ENCODE data around the gene PAN3.
"Not testable (repeated sequence)": the region's sequence is repeated elsewhere in the genome, so short reads cannot be mapped to it uniquely, and the experiment has no call there.

Gene PAN3, protein sequence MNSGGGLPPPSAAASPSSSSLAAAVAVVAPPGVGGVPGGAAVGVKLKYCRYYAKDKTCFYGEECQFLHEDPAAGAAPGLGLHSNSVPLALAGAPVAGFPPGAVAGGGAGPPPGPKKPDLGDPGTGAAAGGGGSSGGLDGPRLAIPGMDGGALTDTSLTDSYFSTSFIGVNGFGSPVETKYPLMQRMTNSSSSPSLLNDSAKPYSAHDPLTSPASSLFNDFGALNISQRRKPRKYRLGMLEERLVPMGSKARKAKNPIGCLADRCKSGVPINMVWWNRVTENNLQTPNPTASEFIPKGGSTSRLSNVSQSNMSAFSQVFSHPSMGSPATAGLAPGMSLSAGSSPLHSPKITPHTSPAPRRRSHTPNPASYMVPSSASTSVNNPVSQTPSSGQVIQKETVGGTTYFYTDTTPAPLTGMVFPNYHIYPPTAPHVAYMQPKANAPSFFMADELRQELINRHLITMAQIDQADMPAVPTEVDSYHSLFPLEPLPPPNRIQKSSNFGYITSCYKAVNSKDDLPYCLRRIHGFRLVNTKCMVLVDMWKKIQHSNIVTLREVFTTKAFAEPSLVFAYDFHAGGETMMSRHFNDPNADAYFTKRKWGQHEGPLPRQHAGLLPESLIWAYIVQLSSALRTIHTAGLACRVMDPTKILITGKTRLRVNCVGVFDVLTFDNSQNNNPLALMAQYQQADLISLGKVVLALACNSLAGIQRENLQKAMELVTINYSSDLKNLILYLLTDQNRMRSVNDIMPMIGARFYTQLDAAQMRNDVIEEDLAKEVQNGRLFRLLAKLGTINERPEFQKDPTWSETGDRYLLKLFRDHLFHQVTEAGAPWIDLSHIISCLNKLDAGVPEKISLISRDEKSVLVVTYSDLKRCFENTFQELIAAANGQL

GRCh38 chr13:28138012-28138755, at the start of gene PAN3:
Gene PAN3, plus strand, starts transcription at chr13:28138545. Its CDS starts 113 bp downstream, at chr13:28138658.
- FAIRE-seq: no peak
- DNase-seq (ENCODE audit: insufficient read length, low spot score): peak; percentile 72

DNA sequence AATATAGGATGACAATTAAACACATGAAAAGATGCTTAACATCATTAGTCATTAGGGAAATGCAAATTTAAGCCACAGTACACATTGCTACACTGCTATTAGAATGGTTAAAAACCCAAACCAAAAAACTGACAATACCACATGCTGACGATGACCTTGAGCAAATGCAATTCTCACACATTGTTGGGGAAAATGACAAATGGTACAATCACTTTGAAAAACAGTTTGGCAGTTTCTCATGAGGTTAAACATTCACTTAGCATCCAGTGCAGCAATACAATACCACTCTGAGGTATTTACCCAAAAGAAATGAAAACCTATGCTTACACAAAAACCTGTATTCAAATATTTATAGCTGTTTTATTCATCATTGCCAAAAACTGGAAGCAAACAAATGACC, 49.3 kb upstream of the PAN3 start:
- DNase-seq (ENCODE audit: insufficient read length, low spot score) (no peak), FAIRE-seq (no peak)

- DNase-seq (ENCODE audit: insufficient read length, low spot score): no peak
- no peak for FAIRE-seq
Measured at GRCh38 chr13:28092431-28092830, 45.9 kb upstream of the PAN3 start.

- no peak for FAIRE-seq
- DNase-seq (ENCODE audit: insufficient read length, low spot score): no peak
Measured at GRCh38 chr13:28093881-28094280, 44.5 kb upstream of the PAN3 start.

- no peak for DNase-seq (ENCODE audit: insufficient read length, low spot score)
- no peak for FAIRE-seq
Measured at GRCh38 chr13:28094306-28094705, 44.0 kb upstream of the PAN3 start.

DNA sequence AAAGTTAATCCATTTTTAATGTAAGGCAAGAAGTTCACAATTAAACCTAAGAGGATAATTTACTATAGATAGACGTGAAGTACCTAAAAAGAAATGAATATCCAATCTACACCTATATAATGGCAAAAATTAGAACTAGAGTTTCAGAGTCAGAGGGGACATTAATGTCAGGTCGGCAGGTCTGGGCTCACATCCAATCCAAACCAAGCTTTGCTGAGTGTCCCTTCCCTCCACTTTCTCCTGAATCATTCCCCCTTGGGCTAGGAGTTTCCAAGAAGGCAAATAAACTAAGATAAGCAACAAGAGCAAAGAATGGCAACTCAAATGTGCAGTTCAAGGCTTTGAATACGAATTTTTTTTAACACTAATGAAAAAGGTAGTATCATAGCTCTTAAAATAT, 40.8 kb upstream of the PAN3 start:
- FAIRE-seq: no peak
- DNase-seq (ENCODE audit: insufficient read length, low spot score): no peak

GRCh38 chr13:28099396-28100149, 38.8 kb upstream of the PAN3 start:
- DNase-seq (ENCODE audit: insufficient read length, low spot score) (no peak), FAIRE-seq (no peak)

GRCh38 chr13:28100150-28101121, 37.9 kb upstream of the PAN3 start, which contains the start of gene FLT3:
Gene FLT3, minus strand, starts transcription at chr13:28100576. Its CDS starts 66 bp downstream, at chr13:28100510.
- no peak for FAIRE-seq
- DNase-seq (ENCODE audit: insufficient read length, low spot score): peak; percentile 25

DNA sequence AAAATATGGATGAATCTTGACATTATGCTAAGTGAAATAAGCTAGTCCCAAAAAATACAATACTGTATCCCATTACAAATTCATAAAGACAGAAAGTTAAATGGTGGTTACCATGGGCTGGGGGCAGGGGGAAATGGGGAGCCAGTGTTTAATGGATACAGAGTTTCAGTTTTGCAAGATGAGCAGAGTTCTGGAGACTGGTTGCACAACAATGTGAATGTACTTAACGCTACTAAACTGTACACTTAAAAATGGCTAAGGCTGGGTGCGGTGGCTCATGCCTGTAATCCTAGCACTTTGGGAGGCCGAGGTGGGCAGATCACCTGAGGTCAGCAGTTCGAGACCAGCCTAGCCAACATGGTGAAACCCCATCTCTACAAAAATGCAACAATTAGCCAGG, 36.5 kb upstream of the PAN3 start:
- not testable (repeated sequence) for FAIRE-seq

GRCh38 chr13:28106976-28107375, 31.4 kb upstream of the PAN3 start:
- FAIRE-seq (no peak), DNase-seq (ENCODE audit: insufficient read length, low spot score) (no peak)

More for the DNA sequence above, 36.5 kb upstream of the PAN3 start:
- not testable (repeated sequence) for DNase-seq (ENCODE audit: insufficient read length, low spot score)

GRCh38 chr13:28110414-28110813, 27.9 kb upstream of the PAN3 start:
- FAIRE-seq (no peak), DNase-seq (ENCODE audit: insufficient read length, low spot score) (no peak)

DNA sequence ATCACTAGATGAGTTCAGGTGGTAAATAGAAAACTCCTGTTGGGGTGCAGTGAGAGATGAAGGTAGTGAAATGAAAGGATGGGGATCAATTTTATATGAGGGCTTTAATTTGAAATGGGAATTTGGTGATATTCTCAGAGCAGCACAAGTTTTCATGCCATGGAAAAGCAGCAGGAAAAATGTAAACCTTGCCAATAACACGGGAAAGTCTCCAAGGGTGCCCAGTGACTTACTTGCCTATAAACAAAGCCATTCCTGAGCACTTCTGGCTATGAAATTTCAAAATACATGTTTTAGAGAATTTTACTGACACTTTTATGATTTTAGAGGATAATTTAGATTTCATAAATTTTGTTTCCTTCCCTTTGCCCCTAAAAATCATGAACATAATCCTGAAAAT, 21.6 kb upstream of the PAN3 start:
- DNase-seq (ENCODE audit: insufficient read length, low spot score) (no peak), FAIRE-seq (no peak)

- no peak for FAIRE-seq
Measured at GRCh38 chr13:28117689-28118377, 20.5 kb upstream of the PAN3 start.

GRCh38 chr13:28120317-28120716, 18.0 kb upstream of the PAN3 start:
- FAIRE-seq: no peak

More at GRCh38 chr13:28117689-28118377, 20.5 kb upstream of the PAN3 start:
- no peak for DNase-seq (ENCODE audit: insufficient read length, low spot score)

GRCh38 chr13:28121224-28121623, 17.1 kb upstream of the PAN3 start:
- DNase-seq (ENCODE audit: insufficient read length, low spot score): no peak
- no peak for FAIRE-seq

More at GRCh38 chr13:28120317-28120716, 18.0 kb upstream of the PAN3 start:
- DNase-seq (ENCODE audit: insufficient read length, low spot score): no peak

DNA sequence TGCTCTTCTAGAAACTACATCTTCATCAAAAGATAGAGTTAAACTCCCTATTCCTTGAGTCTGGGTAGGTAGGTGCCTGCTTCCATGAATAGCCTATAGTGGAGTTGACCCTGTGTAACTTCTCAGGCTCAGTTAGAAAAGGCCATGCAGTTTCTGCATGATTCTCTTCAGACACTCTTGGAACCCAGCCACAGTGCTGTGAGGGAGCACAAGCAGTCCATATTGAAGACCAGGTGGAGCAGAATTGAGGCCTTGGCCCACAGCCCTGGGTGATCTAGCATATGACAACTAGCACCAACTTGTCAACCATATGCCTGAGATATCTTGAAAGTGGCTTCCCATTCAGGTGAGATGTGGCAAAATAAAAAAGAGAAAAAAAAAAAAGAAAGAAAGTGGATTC, 10.3 kb upstream of the PAN3 start:
- DNase-seq (ENCODE audit: insufficient read length, low spot score): no peak
- no peak for FAIRE-seq

DNA sequence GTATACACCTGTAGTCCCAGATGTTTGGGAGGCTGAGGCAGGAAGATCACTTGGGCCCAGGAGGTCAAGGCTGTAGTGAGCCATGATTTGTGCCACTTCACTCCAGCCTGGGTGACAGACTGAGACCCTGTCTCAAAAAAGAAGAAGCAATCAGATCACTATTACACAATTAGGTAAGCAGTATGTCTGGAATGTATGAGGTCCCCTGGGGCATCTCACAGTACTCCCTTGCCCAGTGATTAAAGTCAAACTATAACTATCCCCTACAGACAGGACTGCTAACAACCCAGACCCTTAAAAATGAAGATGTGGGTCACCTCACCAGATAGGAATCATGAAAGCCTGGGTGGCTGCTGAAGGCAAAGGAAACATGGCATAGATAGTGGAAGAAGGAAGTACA, 9.4 kb upstream of the PAN3 start:
- FAIRE-seq: no peak

More for the DNA sequence above, 9.4 kb upstream of the PAN3 start:
- DNase-seq (ENCODE audit: insufficient read length, low spot score): no peak

All from HTR-8/SVneo (cell line).